OCI-LY3 (cell line): ENCODE measurements around the gene DROSHA.

Experiments used
- H2AFZ ChIP-seq: fragments of 200-600, 300-600 bp; shearing (Covaris generic); 2 replicates; pipeline ENCODE4 v1.6.0; 2014; ENCODE audit warnings: antibody characterized with exemption, low read depth, low read length
- H3K27ac ChIP-seq: fragments of 200-600, 300-600 bp; sonication (generic); 2 replicates; pipeline ENCODE4 v1.5.1; 2014; ENCODE audit warnings: mild to moderate bottlenecking, low read length, moderate library complexity, mixed read lengths
- H3K27me3 ChIP-seq: fragments of 200-600, 300-600 bp; sonication (generic); 2 replicates; pipeline ENCODE4 v1.6.1; 2014; ENCODE audit warnings: low read depth, low read length, mixed read lengths
- H3K36me3 ChIP-seq: fragments of 200-600, 300-600 bp; sonication (generic); replicated peaks from 2 replicates; pipeline ENCODE3; 2014; ENCODE audit warnings: low read depth, low read length, mixed read lengths
- H3K4me1 ChIP-seq: fragments of 300-600, 200-600 bp; sonication (generic); 2 replicates; pipeline ENCODE4 v1.6.1; 2014; ENCODE audit warnings: low read length, mixed read lengths
- H3K4me2 ChIP-seq: fragments of 200-600, 300-600 bp; sonication (generic); 2 replicates; pipeline ENCODE4 v1.6.1; 2014; ENCODE audit warnings: low read length, mixed read lengths
- H3K4me3 ChIP-seq: fragments of 300-600, 200-600 bp; sonication (generic); 2 replicates; pipeline ENCODE4 v1.5.1; 2014; ENCODE audit warnings: antibody characterized with exemption, mild to moderate bottlenecking, low read length, moderate library complexity
- H3K79me2 ChIP-seq: fragments of 300-600, 200-600 bp; shearing (Covaris generic); 2 replicates; pipeline ENCODE4 v1.6.1; 2014; ENCODE audit warnings: mild to moderate bottlenecking, low read length, mixed read lengths
- H3K9ac ChIP-seq: fragments of 300-600, 200-600 bp; shearing (Covaris generic); 2 replicates; pipeline ENCODE4 v1.6.0; 2014; ENCODE audit warnings: mild to moderate bottlenecking, low read length, moderate library complexity
- H3K9me3 ChIP-seq: fragments of 200-600, 300-600 bp; shearing (Covaris generic); 2 replicates; pipeline ENCODE4 v1.6.1; 2014; ENCODE audit warnings: low read length, mixed read lengths; ENCODE audit not compliant: insufficient read depth
- H4K20me1 ChIP-seq: fragments of 200-600, 300-600 bp; sonication (generic); 2 replicates; pipeline ENCODE4 v1.6.1; 2016; ENCODE audit warnings: low read length, mixed read lengths; ENCODE audit not compliant: insufficient read depth
- EZH2phosphoT487 ChIP-seq: fragments of 200-600 bp; shearing (Covaris generic); IDR thresholded peaks from 2 replicates; pipeline ENCODE4 v1.6.1; 2018; ENCODE audit warnings: antibody characterized with exemption, mixed run types, low read depth
- TF ChIP-seq, protein P1 (sequence below): fragments of 200-600, 300-600 bp; sonication (generic); IDR thresholded peaks from 2 replicates; pipeline ENCODE4 v1.5.1; 2014; ENCODE audit warnings: antibody characterized with exemption, low read length, low read depth

The DROSHA gene

DNA sequence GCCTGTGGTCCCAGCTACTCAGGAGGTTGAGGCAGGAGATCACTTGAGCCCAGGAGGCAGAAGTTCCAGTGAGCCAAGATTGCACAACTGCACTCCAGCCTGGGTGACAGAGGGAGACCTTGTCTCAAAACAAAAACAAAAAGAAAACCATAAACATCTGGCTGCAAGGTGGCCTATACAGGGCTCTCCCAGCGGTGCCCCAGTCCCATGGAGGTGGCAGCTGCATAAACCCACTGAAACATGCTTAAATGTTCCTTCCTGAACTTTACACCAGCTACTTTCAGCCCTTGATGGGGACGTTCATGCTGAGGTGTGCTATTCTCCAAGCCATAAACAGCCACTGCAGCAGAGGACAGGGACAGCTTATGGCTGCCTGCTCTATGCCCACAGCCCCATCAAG is 35.6 kb downstream of the DROSHA start:
- Histone ChIP-seq H3K4me2 (no peak overlapping the region), H4K20me1 (no peaks in the 10 kb centered on the region), H3K27ac (no peak overlapping the region), H3K9me3 (no peaks in the 10 kb centered on the region), H3K4me3 (no peak overlapping the region), H3K9ac (no peak overlapping the region), H2AFZ (no peak overlapping the region), H3K27me3 (no peaks in the 10 kb centered on the region), H3K36me3 (peaks cover 9% of the 10 kb centered on the region), H3K79me2 (no peaks in the 10 kb centered on the region), H3K4me1 (no peaks in the 10 kb centered on the region)
- no peak for TF ChIP-seq EZH2phosphoT487
- TF ChIP-seq, protein P1, sequence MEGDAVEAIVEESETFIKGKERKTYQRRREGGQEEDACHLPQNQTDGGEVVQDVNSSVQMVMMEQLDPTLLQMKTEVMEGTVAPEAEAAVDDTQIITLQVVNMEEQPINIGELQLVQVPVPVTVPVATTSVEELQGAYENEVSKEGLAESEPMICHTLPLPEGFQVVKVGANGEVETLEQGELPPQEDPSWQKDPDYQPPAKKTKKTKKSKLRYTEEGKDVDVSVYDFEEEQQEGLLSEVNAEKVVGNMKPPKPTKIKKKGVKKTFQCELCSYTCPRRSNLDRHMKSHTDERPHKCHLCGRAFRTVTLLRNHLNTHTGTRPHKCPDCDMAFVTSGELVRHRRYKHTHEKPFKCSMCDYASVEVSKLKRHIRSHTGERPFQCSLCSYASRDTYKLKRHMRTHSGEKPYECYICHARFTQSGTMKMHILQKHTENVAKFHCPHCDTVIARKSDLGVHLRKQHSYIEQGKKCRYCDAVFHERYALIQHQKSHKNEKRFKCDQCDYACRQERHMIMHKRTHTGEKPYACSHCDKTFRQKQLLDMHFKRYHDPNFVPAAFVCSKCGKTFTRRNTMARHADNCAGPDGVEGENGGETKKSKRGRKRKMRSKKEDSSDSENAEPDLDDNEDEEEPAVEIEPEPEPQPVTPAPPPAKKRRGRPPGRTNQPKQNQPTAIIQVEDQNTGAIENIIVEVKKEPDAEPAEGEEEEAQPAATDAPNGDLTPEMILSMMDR = no peak

GRCh38 chr5:31495336-31495735 is 36.6 kb downstream of the DROSHA start:
- peaks cover 7% of the 10 kb centered on the region for H3K36me3 ChIP-seq
- H4K20me1 ChIP-seq = no peaks in the 10 kb centered on the region
- H3K79me2 ChIP-seq = no peaks in the 10 kb centered on the region
- no peaks in the 10 kb centered on the region for H3K4me1 ChIP-seq
- no peak overlapping the region for H3K4me2 ChIP-seq
- H3K27ac ChIP-seq = no peak overlapping the region
- H3K9ac ChIP-seq = no peak overlapping the region
- H2AFZ ChIP-seq = no peak overlapping the region
- H3K27me3 ChIP-seq = no peaks in the 10 kb centered on the region
- no peak overlapping the region for H3K4me3 ChIP-seq
- no peaks in the 10 kb centered on the region for H3K9me3 ChIP-seq
- TF ChIP-seq, protein P1 = no peak
- TF ChIP-seq EZH2phosphoT487 = no peak

DNA sequence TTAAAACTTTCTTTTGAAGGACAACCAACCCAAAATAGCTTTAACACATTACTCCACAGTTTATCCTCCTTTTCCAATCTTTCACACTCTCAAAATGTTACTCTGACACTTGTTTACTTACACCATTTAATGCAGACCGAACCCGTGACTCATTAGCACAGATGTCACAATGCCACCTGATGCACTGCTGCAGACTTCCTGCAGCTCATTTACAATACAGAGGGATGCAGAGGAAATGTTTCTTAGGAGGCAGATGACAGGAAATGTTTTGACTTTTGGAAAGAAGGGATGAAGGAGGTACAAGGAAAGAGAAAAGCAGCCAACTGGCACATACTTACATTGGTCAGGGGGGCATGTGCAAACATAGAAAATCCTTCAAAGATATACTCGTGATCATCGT is 39.0 kb downstream of the DROSHA start:
- H3K27ac ChIP-seq = no peak overlapping the region

DNA sequence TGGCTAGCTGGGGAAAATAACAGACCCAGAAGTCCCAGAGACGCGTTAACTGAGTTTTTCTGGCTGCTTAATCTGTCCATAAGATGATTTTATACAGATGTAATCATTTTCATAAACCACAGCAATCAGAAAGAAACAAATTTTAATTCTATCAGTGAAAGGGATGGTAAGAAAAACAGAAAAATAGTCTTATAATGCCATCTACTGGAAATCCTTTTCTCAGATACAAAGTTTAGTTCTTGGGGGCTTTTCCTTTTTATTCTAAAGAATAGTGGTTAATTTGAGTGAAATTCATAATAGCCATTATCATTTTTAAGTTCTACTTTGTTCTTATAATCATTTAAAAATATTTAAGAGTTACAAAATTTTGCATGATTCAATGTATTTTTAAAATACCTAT is 44.4 kb downstream of the DROSHA start:
- TF ChIP-seq, protein P1 = peak; percentile 17
- no peak for TF ChIP-seq EZH2phosphoT487
- Histone ChIP-seq H3K36me3 (peaks cover 1% of the 10 kb centered on the region), H3K9ac (no peak overlapping the region), H3K27me3 (no peaks in the 10 kb centered on the region), H4K20me1 (no peaks in the 10 kb centered on the region), H2AFZ (no peak overlapping the region), H3K4me3 (no peak overlapping the region), H3K4me2 (no peak overlapping the region), H3K9me3 (no peaks in the 10 kb centered on the region), H3K27ac (no peak overlapping the region), H3K4me1 (no peaks in the 10 kb centered on the region), H3K79me2 (no peaks in the 10 kb centered on the region)

More for the DNA sequence above, 39.0 kb downstream of the DROSHA start:
- H3K9ac ChIP-seq = no peak overlapping the region
- no peak overlapping the region for H3K4me3 ChIP-seq
- no peak overlapping the region for H3K4me2 ChIP-seq
- no peaks in the 10 kb centered on the region for H3K4me1 ChIP-seq
- no peaks in the 10 kb centered on the region for H3K79me2 ChIP-seq
- peaks cover 5% of the 10 kb centered on the region for H3K36me3 ChIP-seq
- no peak overlapping the region for H2AFZ ChIP-seq
- no peaks in the 10 kb centered on the region for H3K27me3 ChIP-seq
- no peaks in the 10 kb centered on the region for H4K20me1 ChIP-seq
- no peak for TF ChIP-seq EZH2phosphoT487
- TF ChIP-seq, protein P1 = no peak
- H3K9me3 ChIP-seq = no peaks in the 10 kb centered on the region
